Vagina (tissue), 2 donors: ENCODE results near the gene DNAH1. TPM values are rescaled to one million over a fixed set of nuclear protein-coding genes. Genes with fewer than 3 reads are reported as not detected.

Experiments used
- DNase-seq, 2 donors: peaks; one replicate each; pipeline ENCODE4 v3.0.0-alpha.2; 2017; ENCODE audit errors: extremely low spot score in 2 of 2
- H3K27ac ChIP-seq: fragments of 200-600 bp; sonication (generic); one replicate; pipeline ENCODE4 v1.5.1; 2019
- H3K27me3 ChIP-seq: fragments of 200-600 bp; sonication (generic); one replicate; pipeline ENCODE4 v1.5.1; 2019
- H3K36me3 ChIP-seq, 2 donors: fragments of 200-600 bp; sonication (generic); one replicate each; pipeline ENCODE4 v1.5.1; 2017 to 2019
- H3K4me1 ChIP-seq: fragments of 200-600 bp; sonication (generic); one replicate; pipeline ENCODE4 v1.5.1; 2019
- H3K4me3 ChIP-seq, 2 donors: fragments of 200-600 bp; sonication (generic); 1 replicate in 1 of 2; 2 replicates in 1 of 2; pipeline ENCODE4 v1.5.1; 2016 to 2019
- H3K9me3 ChIP-seq: fragments of 200-600 bp; sonication (generic); one replicate; pipeline ENCODE4 v1.5.1; 2019
- POLR2A ChIP-seq, 2 donors: fragments of 450-650 bp; IDR thresholded peaks; one replicate each; pipeline ENCODE4 v1.6.1; 2017; ENCODE audit warnings: antibody characterized with exemption in 2 of 2, mild to moderate bottlenecking in 2 of 2, moderate library complexity in 2 of 2
- POLR2AphosphoS5 ChIP-seq, 2 donors: sonication (generic); formaldehyde crosslinking; IDR thresholded peaks; one replicate each; pipeline ENCODE4 v1.9.0; 2017; ENCODE audit warnings: antibody characterized with exemption in 2 of 2, mild to moderate bottlenecking in 2 of 2, low read depth in 1 of 2; ENCODE audit not compliant: insufficient read depth in 1 of 2
- intact Hi-C: fragments of 100-400 bp; cut with DNase I; formaldehyde crosslinking; loops from one replicate; pipeline ENCODE4 v1.15.1; 2023
- total RNA-seq: library from RNA; depleted of rRNA; stranded (reverse); fragments of >200 nt; gene quantifications from one replicate; pipeline ENCODE4 v1.2.3, GENCODE V29; 2016
- TF ChIP-seq, protein P1 (sequence below), 3 experiments: fragments of 450-650 bp in 2 of 3; fragments of 200-600 bp in 1 of 3; sonication (generic) in 1 of 3; IDR thresholded peaks; one replicate each; pipeline ENCODE4 v1.5.1; 2017 to 2019; ENCODE audit warnings: antibody characterized with exemption in 3 of 3, mild to moderate bottlenecking in 2 of 3, moderate library complexity in 2 of 3

DNAH1 gene
- total RNA-seq, 1 donor from 2014 or later: 12.3 TPM

DNA sequence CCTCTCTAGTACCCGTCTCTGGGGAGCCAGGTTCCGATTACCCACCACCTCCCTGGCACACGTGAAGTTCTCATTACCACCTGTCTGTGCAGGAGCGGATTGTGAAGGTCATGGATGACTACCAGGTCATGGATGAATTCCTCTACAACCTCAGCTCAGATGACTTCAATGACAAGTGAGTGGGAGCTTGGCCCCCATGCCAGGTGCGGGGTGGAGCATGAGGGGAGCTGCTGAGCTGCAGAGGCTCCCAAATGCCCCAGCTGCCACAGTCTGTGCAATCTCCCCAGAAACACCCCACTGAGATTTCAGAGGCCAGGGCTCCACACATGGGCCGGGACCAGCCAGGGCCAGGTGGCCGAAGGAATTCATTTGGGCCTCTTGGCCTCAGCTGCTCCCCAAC is 34.3 kb downstream of the DNAH1 start:
- TF ChIP-seq, protein P1, sequence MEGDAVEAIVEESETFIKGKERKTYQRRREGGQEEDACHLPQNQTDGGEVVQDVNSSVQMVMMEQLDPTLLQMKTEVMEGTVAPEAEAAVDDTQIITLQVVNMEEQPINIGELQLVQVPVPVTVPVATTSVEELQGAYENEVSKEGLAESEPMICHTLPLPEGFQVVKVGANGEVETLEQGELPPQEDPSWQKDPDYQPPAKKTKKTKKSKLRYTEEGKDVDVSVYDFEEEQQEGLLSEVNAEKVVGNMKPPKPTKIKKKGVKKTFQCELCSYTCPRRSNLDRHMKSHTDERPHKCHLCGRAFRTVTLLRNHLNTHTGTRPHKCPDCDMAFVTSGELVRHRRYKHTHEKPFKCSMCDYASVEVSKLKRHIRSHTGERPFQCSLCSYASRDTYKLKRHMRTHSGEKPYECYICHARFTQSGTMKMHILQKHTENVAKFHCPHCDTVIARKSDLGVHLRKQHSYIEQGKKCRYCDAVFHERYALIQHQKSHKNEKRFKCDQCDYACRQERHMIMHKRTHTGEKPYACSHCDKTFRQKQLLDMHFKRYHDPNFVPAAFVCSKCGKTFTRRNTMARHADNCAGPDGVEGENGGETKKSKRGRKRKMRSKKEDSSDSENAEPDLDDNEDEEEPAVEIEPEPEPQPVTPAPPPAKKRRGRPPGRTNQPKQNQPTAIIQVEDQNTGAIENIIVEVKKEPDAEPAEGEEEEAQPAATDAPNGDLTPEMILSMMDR (IDR thresholded peaks at IDR 0.05): no peak
- no peak for TF ChIP-seq POLR2A (IDR thresholded peaks at IDR 0.05)
- TF ChIP-seq POLR2AphosphoS5 (IDR thresholded peaks at IDR 0.05; ENCODE audit: insufficient read depth in 1 of 2, low read depth in 1 of 2): no peak
- Histone ChIP-seq H3K4me3 (no peak overlapping the region), H3K27me3 (no peaks in the 10 kb centered on the region), H3K36me3 (peaks cover 0 to 8% of the 10 kb centered on the region in 2 donors), H3K9me3 (no peaks in the 10 kb centered on the region), H3K4me1 (peaks cover 21% of the 10 kb centered on the region), H3K27ac (no peak overlapping the region)
- intact Hi-C loops: no loop called here
- DNase-seq: no peak

DNA sequence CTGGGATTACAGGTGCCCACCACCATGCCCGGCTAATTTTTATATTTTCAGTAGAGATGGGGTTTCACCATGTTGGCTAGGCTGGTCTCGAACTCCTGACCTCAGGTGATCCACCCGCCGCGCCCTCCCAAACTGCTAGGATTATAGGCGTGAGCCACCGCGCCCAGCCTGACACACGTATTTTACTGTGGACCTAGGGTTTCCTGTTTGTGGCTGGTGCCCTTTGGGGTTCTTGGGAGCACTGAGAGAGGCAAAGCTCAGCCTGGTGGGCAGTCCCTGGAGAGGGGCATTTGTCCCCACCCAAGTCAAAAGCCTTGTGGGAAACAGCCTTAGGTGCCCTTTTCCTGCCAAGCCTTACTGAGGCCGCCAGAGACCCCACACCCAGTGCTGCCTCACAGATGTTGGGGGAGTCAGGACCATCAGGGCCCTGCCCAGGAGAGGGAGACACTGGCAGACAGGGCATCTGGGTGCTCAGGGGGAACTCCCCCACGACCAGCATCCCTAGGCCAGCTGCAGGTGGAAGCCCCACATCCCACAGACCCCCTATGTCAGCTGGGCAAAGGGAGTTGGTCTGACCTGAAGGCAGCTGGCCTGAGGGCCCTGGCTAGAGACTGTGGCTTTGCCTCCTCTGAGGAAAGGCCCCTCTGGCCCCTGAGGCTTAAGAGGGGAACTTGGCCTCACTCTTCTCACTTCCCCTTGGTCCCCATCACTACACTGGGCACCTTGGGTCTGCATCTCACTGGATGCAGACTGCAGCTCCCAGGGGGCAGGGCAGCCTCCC is 35.1 kb downstream of the DNAH1 start:
- no peaks in the 10 kb centered on the region for H3K9me3 ChIP-seq
- no peak for DNase-seq
- no peak overlapping the region for H3K27ac ChIP-seq
- H3K4me3 ChIP-seq: no peak overlapping the region
- peaks cover 16% of the 10 kb centered on the region for H3K4me1 ChIP-seq
- no peaks in the 10 kb centered on the region for H3K27me3 ChIP-seq
- peaks cover 0 to 8% of the 10 kb centered on the region in 2 donors for H3K36me3 ChIP-seq
- TF ChIP-seq, protein P1 (IDR thresholded peaks at IDR 0.05): no peak
- TF ChIP-seq POLR2A (IDR thresholded peaks at IDR 0.05) (no peak), POLR2AphosphoS5 (IDR thresholded peaks at IDR 0.05; ENCODE audit: insufficient read depth in 1 of 2, low read depth in 1 of 2) (no peak)
- intact Hi-C loops: no loop called here

DNA sequence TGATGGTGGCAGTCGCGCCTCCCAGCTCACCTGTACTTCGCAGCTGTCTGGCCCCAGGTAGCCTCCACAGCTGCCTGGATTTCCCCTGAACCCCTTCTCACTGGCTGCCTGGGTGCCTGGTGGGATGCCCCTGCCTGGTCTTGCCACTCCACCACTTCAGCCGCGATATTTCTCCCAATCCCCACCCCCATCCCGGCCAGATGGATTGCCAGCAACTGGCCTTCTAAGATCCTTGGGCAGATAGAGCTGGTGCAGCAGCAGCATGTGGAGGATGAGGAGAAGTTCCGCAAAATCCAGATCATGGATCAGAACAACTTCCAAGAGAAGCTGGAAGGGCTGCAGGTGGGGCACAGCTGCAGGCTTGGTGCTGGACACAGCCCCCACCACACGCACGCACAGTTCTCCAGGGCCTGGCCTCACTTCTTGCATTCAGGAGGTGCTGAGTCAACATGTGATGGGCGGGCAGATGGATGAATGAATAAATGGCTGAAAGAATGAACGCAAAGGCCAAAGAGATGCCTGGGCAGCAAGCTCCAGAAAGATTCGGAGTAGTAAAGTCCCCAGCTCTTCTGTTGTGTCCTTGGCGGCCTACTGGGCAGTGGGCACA is 35.7 kb downstream of the DNAH1 start:
- no peak for DNase-seq
- peaks cover 0 to 8% of the 10 kb centered on the region in 2 donors for H3K36me3 ChIP-seq
- H3K4me1 ChIP-seq: peaks cover 9% of the 10 kb centered on the region
- intact Hi-C loops: no loop called here
- no peaks in the 10 kb centered on the region for H3K27me3 ChIP-seq
- no peak overlapping the region for H3K27ac ChIP-seq
- H3K4me3 ChIP-seq: no peak overlapping the region
- no peaks in the 10 kb centered on the region for H3K9me3 ChIP-seq
- TF ChIP-seq POLR2AphosphoS5 (IDR thresholded peaks at IDR 0.05; ENCODE audit: insufficient read depth in 1 of 2, low read depth in 1 of 2): no peak
- TF ChIP-seq, protein P1 (IDR thresholded peaks at IDR 0.05): no peak
- no peak for TF ChIP-seq POLR2A (IDR thresholded peaks at IDR 0.05)

DNA sequence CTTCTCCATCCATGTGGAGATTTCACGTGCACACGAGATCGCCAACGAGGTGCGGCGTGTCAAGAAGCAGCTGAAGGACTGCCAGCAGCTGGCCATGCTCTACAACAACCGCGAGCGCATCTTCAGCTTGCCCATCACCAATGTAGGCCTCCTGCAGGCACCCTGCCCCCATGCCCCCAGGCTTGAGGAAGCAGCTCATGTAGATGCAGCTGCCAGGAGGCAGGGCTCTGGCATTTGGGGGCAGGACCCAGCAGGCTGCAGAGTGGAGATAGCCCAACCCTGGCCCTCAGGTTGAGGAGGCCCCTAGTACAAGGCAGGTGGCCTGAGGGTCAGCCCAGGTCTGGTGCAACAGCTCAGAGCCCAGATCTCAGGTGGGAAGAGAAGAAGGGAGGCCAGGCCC is 36.4 kb downstream of the DNAH1 start:
- no peak overlapping the region for H3K27ac ChIP-seq
- TF ChIP-seq POLR2A (IDR thresholded peaks at IDR 0.05) (no peak), POLR2AphosphoS5 (IDR thresholded peaks at IDR 0.05; ENCODE audit: insufficient read depth in 1 of 2, low read depth in 1 of 2) (no peak)
- TF ChIP-seq, protein P1 (IDR thresholded peaks at IDR 0.05): no peak
- no peaks in the 10 kb centered on the region for H3K9me3 ChIP-seq
- H3K27me3 ChIP-seq: no peaks in the 10 kb centered on the region
- no peak for DNase-seq
- H3K4me3 ChIP-seq: no peak overlapping the region
- peaks cover 0 to 8% of the 10 kb centered on the region in 2 donors for H3K36me3 ChIP-seq
- intact Hi-C loops: no loop called here
- peaks cover 2% of the 10 kb centered on the region for H3K4me1 ChIP-seq
